BLaER1 treated with 17β-estradiol and CSF1 and Interleukin-3, amounts not matched to agents 10 nM and 100 nM (cell line): ENCODE measurements around the gene RPAP3.

Source experiments
- H3K27ac ChIP-seq, 11 experiments: shearing (Covaris generic); formaldehyde crosslinking; 2 replicates each; pipeline ENCODE4 v1.8.1; 2022
- H3K27me3 ChIP-seq, 11 experiments: shearing (Covaris generic); formaldehyde crosslinking; 2 replicates each; pipeline ENCODE4 v1.8.1; 2022
- H3K36me3 ChIP-seq, 11 experiments: shearing (Covaris generic); formaldehyde crosslinking; 2 replicates each; pipeline ENCODE4 v1.8.1; 2022
- H3K4me1 ChIP-seq, 10 experiments: shearing (Covaris generic); formaldehyde crosslinking; 2 replicates each; pipeline ENCODE4 v1.8.1; 2022
- H3K4me2 ChIP-seq, 11 experiments: shearing (Covaris generic); formaldehyde crosslinking; 2 replicates each; pipeline ENCODE4 v1.8.1; 2022
- H3K4me3 ChIP-seq, 10 experiments: shearing (Covaris generic); formaldehyde crosslinking; 2 replicates each; pipeline ENCODE4 v1.8.1; 2022
- H3K9ac ChIP-seq, 11 experiments: shearing (Covaris generic); formaldehyde crosslinking; 2 replicates each; pipeline ENCODE4 v1.8.1; 2022
- H3K9me3 ChIP-seq, 11 experiments: shearing (Covaris generic); formaldehyde crosslinking; replicated peaks in 1 of 11; 2 replicates each; pipeline ENCODE4 v1.8.1; 2022
- H4K20me1 ChIP-seq, 11 experiments: shearing (Covaris generic); formaldehyde crosslinking; 2 replicates each; pipeline ENCODE4 v1.8.1; 2022
- Cebpa-rat ChIP-seq, 11 experiments: shearing (Covaris generic); IDR thresholded peaks; 2 replicates each; pipeline ENCODE4 v1.8.1; 2022

Gene RPAP3

GRCh38 chr12:47611906-47612305 is 93.9 kb downstream of the RPAP3 start:
- H3K9me3 ChIP-seq = peaks cover 43 to 81% (median 63%) of the 10 kb centered on the region in 11 experiments
- H3K36me3 ChIP-seq = peaks cover 2 to 42% (median 25%) of the 10 kb centered on the region in 11 experiments; a peak in 19 of 22 replicates
- TF ChIP-seq Cebpa-rat (IDR thresholded peaks at IDR 0.05) = no peak

More at GRCh38 chr12:47611906-47612305, 93.9 kb downstream of the RPAP3 start:
- H4K20me1 ChIP-seq = no peaks in the 10 kb centered on the region
- H3K4me2 ChIP-seq = no peak overlapping the region
- no peaks in the 10 kb centered on the region for H3K27me3 ChIP-seq
- no peak overlapping the region for H3K9ac ChIP-seq
- H3K27ac ChIP-seq = no peak overlapping the region
- no peak overlapping the region for H3K4me3 ChIP-seq
- peaks cover 0 to 55% (median 0%) of the 10 kb centered on the region in 10 experiments; a peak in 9 of 20 replicates for H3K4me1 ChIP-seq
